Stimulated activated CD8-positive, alpha-beta memory T cell treated with anti-CD3 and anti-CD28 coated beads, Interleukin-7, amount 100 ng/mL, for 1 hour (primary cell): ENCODE measurements around the gene IL10RB.
A peak's percentile ranks its signal among the peaks of the same experiment; 100 is the strongest.

Experiments
- DNase-seq, 2 donors: peaks; one replicate each; pipeline ENCODE4 v3.0.0-alpha.2; 2020; ENCODE audit warnings: low read depth in 2 of 2

The IL10RB gene

DNA sequence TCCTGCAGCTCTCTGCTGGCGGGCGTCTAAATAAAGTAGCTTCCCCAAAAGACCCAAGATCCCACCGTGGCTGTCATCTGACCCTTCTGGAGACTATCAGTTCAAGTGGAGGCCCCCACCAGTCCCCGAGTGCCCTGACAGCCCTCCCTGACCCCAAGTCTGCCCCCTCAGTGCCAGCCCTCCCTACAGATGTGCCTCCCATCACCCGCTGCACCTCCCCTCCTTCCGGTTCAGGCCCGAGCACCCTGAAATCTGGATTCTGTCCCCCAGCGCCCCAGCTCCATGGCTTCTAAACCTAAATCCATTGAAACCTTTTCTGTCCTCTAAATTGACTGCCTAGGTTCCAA is 595 bp downstream of the IL10RB start:
- DNase-seq = no peak

DNA sequence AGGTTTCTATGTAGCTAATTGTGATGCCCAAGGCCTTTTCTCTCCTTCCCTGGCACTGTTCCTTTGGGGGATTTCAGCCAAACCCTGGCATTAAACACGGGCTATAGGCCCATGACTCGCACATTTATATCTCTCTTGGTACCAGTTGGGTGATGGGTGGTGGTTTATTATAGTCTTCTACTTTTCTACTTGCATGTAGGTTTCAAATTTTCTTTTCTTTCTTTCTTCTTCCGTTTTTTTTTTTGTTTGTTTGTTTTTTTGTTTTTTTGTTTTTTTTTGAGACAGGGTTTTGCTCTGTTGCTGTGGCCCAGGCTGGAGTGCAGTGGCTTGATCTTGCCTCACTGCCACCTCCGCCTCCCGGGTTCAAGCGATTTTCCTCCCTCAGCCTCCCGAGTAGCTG is 1.1 kb downstream of the IL10RB start:
- no peak for DNase-seq

DNA sequence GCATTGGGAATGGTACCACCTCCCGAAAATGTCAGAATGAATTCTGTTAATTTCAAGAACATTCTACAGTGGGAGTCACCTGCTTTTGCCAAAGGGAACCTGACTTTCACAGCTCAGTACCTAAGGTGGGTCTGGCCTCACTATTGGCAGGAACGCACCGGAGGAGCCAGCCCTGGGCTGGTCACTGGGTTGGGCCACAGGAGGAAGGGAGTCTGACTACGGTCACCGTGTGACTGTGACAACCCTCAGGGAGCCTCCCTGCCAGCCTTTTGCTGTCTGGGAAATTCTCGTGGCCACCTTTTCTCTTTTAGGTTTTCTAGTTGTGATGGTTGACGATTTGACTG is 2.2 kb downstream of the IL10RB start:
- DNase-seq = no peak

DNA sequence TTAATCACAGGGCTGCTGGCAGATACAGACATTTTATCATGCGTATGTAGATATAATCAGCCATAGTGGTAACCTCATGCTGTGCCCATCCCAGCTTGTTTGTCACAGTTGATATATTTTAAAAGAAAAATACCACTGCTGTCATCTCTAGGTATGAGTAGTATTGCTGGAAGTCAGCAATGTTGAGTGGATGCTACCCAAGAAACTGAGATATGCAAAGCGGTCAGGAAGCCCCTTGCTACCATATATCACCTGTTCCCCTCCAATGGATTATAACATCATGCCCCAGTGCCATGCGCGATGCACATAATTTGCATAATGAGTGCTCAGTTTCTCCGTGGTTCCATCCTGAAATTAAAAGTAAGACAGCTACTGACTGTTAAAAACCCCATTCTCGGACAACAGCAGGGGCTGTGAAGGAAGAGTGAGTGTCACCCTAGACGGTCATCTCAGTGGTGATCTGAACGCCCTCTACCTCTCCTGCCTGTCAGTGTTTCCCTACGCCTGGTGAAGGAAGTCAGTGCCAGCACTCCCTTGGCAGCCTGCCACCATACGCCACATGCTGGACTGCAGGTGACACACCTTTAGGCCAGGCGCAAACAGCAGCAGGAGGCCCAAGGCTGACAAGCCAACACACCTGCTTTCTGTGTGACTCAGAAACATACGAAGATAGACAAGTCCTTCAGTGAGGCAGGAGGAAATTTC is 2.7 kb downstream of the IL10RB start:
- peak in 1 of 2 donors; percentile 9 for DNase-seq

DNA sequence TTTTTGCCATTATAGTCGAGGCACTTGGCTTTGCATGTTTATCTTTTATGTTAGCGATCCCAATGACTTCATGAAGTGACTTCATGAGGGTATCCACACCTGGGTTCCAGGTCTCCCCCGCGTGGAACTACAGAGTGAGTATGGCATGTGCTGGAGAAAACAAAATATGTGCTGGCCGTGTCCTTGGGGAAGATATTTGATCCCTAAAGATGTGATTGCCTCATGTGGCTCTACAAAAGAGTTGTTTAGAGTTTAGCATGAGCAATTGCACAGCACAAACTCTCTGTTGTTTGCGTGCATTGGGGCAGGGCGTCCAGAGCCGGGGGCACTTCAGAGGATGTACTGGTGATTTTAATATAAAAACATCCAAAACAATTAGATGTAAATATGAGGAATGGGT is 4.8 kb downstream of the IL10RB start:
- no peak for DNase-seq

DNA sequence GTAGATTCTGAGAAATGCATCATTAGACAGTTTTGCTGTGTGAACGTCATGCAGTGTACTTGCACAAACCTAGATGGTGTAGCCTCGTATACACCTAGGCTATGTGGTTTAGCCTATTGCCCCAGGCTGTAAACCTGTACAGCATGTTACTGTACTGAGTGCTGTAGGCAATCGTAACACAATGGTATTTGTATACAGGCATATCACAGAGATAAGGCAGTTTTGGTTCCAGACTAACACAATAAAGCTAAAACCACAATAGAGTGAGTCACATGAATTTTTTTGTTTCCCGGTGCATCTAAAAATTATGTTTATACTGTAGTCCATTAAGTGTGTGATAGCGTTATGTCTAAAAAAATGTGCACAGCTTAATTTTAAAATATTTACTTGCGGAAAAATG is 6.9 kb downstream of the IL10RB start:
- DNase-seq = no peak

DNA sequence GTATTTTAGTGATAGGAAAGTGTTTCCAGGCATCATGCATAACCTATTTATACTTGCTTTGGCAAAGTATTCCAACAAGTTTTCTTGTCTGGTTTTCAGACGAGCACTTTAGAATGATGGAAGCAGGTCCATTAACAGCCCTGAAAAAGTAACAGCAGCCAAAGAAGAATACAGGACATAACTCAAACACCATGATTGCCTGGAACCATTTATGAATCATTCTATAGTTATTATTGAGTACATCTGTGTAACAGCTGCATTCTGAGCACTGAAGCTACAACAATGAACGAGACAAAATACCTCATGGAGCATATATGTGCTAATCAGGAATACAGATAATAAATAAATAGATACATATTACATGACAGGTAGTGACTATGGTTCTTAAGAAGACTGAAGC is 12.6 kb downstream of the IL10RB start:
- no peak for DNase-seq

DNA sequence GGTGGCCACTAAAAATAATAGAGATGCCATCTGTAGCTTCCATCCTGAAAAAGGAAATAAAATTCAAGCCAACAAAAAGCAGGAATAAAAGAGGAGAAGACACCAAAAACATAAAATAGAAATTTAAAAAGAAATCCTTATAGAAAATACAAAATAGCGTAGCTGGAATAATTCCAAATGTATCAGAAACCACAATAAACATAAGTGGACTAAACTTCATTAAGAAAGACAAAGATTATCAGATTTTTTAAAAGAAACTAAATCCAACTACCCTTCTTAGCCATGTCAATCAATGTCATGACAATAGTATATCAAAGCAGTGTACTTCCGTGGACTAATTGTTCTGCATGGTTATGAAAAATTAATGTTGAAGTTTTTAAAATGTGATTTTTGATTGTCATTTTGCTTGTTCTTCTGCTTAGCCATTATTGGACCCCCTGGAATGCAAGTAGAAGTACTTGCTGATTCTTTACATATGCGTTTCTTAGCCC is 13.2 kb downstream of the IL10RB start:
- no peak for DNase-seq

DNA sequence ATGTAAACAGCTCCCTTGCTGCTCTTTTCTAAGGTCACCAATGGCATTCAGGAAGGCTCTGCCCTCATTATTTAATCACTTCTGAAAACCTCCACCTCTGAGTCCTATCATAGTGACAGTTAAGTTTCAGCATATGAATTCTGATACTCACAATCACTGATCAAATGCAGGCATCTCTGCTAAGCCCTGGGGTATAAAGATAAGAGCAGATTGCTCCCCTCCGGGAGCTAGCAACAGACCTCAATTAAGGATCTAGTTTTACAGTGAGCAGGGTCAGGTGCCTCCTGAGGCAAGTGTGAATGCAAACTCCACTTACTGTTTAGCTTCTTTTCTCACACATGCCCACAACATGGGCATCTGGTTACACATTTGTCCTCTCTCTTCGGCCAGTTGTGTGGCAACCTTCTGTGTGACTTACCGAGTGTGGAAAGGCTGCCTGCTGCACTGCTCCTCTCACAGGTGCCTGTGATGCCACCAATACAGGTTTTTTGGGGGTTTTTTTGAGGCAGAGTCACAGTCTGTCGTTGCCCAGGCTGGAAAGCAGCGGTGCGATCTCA is 15.0 kb downstream of the IL10RB start:
- DNase-seq = no peak

DNA sequence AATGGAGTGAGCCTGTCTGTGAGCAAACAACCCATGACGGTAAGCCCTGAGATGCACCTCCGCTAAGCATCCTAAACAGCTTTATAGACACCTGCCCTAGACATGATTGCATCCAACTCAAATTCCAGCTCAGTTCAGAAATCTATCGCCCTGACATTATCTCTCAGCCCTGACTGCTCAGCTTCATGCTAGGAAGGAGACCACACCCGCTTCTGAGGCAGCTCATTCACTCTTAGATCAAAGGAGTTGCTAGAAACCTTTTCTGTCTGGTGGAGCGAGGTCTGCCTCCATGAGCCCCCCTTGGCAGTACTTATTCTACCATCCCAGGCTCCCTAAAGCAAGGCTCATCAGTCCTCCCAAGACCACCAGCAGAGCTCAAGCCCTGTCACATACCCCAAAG is 17.0 kb downstream of the IL10RB start:
- no peak for DNase-seq

DNA sequence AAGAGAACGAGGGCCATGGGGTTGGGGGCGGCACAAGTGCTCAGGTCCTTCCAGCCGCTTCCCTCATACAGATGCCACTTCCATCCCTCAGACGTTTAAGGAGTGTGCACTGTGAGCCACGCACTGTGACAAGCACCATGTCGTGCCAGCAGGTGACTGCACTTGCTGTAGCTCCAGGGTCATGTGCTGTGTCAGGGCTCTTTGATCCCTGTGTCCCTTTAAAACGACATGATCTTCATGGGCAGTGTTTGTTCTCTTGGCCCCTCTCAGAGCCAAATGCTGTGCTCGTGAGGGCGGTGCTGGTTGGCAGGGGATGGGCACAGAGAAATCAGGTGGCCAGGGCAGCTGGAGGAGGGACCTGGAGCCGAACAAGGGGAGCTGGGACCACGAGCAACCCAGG is 19.9 kb downstream of the IL10RB start:
- no peak for DNase-seq

DNA sequence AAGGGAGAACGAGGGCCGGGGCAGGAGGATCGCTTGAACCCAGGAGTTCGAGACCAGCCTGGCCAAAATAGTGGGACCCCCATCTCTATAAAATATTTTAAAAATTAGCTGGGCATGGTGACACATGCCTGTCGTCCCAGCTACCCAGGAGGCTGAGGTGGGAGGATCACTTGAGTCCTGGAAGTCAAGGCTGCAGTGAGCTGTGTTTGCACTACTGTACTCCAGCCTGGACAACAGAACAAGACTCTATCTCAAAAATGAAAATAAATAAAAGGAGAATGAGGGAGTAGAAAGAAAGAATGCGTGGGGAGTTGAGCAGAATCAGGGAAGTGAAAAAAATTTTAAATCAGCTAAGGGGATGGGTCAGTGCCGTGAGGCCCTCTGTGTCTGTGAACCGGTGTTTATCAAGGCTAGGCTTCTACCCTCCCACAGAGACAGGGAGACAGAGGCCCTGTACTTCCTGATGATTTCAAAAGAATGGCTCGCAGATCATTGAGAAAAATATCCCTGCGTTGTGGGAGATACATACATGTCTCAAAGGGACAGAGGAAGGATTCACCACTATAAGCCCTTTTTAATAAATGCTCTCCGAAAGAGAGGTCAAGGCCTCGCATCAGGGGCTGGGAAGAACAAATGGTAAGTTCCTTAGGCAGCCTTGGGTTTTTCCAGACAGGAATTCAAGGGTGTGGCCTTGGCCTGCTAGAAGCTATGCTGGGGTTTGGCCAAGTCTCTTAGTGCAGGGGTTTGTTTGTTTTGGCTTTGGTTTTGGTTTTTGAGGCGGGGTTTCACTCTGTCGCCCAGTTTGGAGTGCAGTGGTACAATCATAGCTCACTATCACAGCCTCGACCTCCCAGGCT is 20.7 kb downstream of the IL10RB start:
- DNase-seq = no peak

DNA sequence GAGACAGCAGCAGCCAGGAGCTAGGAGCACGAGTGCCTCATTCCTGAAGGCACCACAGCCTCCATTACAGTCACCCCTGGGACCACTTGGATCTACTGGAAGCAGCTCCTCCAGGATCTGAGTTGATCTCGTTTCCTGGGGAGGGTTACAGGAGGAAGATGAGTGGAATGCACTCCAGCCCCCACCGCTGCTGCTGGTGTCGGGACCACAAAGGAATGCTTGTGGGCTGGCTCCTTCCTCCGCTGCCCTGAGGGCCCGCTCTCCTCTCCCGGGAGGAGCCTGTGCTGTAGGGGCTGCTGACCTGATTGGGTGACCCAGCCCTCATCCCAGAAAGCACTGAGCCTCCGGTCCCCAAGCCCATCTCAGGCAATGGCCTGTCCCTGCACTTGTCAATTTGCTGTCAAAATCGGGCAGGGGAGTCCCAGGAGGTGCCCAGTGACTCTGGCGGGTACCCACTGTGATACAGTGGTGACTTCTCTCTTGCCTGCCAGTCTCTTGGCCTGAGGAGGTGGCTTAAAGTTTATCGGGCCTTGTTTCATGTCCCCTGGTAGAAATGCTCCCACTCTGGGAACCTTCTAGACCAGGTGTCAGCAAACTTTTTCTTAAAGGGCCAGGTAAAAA is 23.1 kb downstream of the IL10RB start:
- DNase-seq = no peak

DNA sequence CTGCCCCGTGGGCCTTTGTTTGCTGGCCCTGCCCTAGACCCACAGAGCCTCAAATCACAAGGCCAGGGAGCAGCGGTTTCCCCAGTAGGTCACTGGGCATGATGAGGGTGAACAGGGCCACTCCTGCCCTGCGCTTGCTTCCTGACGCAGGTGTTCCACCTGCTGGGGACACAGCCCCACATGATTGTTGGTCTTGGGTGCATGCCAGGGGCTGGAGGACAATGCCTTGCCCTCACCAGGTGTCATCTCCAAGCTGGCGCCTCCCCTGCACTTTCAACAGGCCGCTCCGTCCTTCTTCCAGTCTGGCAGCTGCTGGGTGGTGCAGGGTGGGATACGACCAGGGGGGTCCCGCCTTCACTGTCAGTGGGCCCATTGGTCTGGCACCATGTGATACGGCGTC is 24.3 kb downstream of the IL10RB start:
- no peak for DNase-seq

DNA sequence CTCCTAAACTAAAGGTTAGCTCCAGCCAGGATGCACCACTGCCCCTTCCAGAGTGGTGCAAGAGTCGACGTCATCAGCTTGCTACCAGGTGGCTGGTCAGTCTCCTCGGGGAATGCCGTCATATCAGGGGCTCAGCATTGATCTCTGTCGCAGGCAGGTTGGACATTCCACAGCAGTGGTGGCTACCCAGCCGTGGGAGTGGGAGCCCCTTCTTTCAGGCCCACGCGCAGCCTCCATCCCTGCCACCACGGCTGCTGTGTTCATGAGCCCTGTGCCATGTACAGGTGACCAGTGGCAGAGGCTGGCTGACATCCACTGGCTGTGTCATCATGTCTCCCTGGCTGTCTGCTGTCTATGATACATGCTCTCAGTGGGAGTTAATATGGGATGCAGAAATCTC is 25.5 kb downstream of the IL10RB start:
- DNase-seq = no peak

DNA sequence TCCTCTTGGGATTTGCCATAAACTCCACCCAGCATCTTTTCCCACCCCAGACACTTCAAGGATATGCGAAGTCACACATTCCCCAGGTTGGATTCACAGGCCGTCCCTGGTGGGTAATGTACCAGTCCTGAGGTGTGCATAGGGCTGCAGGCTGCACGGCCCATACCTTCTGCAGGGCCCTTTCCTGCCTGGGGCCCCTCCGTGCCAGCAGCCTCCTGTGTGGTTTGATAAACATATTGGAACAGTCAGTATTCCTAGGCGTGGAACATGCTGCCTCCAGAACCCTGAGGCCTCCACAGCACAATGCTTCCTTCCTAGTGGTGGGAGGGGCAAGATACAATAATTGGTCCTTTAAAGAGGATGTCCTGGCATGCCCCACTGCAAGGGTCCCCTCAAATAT is 26.6 kb downstream of the IL10RB start:
- no peak for DNase-seq

DNA sequence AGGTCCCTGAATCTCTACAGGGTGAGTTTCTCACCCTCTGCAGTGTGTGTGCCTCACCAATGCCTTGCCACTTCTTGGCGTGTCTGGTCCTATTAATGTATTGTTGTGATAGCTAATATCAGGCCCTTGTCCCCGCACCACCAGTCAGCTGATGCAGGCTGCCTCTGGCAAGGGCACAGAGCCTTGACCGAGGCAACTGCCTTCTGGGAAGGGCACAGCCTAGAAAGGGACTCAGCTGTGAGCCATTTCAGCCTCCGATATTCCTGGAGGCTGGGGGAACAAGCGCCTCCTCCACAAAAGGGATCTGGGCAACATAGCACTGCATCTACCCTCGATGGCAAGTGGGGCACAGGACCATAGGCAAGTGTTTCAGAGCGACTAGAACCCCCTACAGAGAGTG is 27.0 kb downstream of the IL10RB start:
- no peak for DNase-seq

DNA sequence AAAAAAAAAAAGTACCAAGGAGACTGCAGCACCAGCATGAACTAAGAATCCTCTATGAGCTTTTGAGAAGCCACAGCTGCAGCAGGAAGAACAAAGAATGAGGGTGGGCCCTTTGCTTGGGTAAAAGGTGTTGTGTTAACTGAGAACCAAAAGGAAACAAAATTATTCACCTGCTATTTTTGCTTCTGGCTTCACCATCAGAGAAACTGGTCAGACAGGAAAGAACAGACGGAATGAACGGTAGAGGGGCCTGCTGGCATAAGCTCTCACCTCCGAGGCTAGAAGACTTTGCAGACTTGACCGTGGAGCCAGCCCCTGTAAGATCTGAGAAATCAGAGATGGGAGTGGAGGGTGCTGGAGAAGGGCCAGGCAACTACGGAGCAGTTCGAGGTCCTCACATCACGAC is 27.6 kb downstream of the IL10RB start:
- no peak for DNase-seq

DNA sequence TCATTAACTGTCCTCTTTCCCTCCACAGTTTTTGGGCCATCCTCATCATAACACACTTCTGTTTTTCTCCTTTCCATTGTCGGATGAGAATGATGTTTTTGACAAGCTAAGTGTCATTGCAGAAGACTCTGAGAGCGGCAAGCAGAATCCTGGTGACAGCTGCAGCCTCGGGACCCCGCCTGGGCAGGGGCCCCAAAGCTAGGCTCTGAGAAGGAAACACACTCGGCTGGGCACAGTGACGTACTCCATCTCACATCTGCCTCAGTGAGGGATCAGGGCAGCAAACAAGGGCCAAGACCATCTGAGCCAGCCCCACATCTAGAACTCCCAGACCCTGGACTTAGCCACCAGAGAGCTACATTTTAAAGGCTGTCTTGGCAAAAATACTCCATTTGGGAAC is 30.0 kb downstream of the IL10RB start:
- no peak for DNase-seq

DNA sequence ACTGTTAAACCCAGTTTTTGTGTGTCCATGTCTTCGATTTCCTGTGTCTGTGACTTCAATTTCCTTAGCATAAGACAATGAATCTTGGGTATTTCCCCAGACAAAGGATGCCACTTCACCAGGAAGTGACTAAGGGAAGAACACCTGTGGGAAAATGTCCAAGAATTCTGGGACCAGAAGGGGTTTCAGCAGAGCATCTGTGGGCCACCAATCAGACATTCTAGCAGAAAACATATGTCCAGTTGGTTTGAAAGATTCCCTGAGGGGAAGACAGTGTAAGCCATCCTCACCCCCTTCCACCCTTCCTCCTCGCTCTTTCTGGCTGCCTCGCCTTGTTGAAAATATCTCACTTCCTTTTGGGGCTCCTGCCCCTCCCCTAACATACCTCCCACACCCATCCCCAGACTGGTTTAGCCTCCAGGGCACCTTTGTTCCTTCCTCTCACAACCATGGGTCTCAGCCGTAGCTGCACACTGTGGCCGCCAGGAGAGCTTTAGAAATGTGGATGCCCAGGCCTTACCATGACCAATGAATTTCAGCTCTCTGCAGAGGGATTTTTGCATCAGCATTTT is 33.1 kb downstream of the IL10RB start:
- no peak for DNase-seq

DNA sequence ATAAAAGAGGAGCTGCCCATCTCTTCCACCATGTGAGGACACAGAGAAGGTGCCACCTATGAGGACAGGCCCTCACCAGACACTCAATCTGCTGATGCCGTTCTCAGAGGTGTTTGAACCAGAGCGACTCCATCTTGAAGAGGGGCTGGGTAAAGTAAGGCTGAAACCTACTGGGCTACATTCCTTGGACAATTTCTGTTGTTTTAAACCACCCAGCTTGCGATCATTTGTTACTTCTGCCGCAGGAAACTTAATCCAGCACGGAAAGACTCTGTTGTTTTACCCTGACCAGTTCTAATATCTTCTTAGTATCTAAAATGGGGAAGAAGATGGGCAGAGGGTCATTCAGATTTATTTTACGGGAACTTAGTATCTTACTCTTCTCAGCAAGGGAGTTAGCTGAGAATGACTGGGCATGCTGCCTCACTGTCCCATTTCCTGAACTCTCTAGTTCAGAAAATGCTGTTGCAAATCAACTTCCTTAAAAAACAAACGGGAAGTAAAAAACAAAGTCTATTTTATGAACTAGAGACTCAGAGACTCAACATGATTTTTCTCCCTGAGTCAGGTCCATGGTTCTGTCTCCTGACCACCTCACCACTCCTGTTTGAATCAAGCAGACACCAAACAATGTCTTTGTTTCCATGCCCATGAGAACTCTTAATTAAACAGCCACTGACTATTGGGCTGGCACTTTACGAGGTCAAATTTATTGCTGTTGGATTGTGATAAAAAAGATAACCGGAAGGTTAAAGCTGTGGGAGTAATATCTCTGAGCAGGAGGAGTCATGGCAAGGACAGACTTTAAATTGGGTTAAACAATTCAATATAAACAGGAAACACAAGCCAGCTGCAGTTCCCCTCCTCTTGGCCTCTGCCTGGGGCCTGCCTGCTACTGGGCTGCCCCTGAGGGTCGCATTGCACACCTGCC is 34.8 kb downstream of the IL10RB start:
- no peak for DNase-seq
